NCI-H345 treated with DMSO at 0.1 percent for 48 hours (cell line): ENCODE data around the gene SLCO3A1.

Source experiments
- DNase-seq: peaks from one replicate; lab custom pipeline; 2025; ENCODE audit not compliant: unreplicated experiment; lab: John Stamatoyannopoulos, UW

The SLCO3A1 gene

DNA sequence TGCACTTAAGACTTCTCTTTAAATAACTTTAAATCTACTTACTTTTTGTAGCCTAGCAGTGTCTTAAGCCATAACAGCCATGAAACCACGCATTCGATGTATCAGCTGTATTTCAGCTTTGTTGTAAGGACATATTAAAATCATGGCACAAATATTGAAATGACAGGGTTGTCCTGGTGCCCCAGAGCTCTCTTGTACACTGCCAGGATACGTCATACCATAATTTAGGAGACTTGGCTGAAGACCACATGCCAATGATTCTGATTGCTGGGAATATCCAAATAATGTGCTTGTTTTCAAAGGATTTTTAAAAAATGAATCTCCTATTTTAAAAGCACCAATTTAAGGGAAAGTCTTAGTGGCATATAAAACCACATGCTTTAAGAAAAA, 265.4 kb downstream of the SLCO3A1 start:
- no peak for DNase-seq

DNA sequence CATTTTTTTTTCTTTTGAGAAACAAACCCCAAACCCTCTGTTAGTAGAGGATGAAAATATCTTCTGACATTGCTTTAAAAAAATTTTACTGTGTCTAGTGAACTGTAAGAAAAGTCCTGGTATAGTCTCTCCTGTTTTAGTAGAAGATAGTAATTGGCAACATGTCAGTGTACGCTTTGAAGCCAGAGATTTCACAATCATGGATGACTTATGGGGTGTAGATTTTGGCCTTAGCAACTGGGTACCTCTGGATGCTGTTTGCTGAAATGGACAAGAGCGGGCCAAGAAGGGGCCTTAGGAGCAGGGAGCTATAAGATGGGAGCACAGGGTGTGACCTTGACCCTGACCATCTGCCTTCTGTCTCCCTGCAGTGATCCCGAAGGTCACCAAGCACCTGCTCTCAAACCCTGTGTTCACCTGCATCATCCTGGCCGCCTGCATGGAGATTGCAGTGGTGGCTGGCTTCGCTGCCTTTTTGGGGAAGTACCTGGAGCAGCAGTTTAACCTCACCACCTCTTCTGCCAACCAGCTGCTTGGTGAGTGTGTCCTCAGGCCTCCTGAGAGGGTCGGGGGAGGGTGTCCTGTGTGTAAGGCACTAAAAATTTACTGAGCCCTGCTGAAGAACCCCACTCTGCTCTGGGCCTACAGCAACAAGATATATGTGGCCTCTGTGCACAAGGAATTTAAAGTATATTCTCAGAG, 266.7 kb downstream of the SLCO3A1 start:
- DNase-seq, result no peak

GRCh38 chr15:92121047-92121446, 267.5 kb downstream of the SLCO3A1 start:
- DNase-seq, result no peak

DNA sequence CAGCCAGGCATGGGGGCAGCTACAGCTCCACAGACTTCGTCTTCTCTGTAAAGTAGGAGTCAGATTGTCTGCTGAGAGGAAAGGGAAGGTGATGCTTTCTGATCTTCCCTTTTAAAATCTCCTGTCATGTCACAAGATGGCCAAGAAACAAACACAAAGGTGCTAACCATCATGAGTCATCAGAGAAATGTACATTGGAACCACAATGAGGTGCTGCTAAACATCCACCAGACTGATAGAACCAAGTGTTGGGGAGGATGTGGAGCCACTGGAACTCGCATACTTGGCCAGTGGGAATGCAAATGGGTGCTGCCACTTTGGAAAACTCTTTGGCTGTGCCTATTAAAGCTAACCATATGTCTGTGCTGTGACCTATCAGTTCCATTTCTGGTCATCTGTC, 268.8 kb downstream of the SLCO3A1 start:
- DNase-seq, result no peak

GRCh38 chr15:92123962-92124656, 270.6 kb downstream of the SLCO3A1 start:
- no peak for DNase-seq

DNA sequence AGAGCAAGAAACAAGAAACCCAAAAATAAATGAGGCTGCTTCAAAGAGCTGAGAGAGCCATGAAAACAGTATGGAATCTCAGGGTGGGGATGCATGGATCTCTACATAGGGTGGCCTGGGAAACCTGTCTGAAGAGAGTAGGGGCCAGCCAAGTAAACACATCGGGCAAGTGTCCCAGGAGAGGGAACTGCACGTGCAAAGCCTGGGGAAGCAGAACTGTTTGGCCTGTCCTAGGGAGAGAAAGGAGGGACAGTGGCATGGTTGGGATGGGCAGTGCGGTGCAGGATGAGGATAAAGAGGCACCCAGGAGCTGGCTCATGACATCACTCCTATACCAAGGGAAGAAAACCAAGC, 271.1 kb downstream of the SLCO3A1 start:
- DNase-seq, result no peak

- DNase-seq, result no peak
These were observed 275.3 kb downstream of the SLCO3A1 start for GRCh38 chr15:92128788-92129187.

DNA sequence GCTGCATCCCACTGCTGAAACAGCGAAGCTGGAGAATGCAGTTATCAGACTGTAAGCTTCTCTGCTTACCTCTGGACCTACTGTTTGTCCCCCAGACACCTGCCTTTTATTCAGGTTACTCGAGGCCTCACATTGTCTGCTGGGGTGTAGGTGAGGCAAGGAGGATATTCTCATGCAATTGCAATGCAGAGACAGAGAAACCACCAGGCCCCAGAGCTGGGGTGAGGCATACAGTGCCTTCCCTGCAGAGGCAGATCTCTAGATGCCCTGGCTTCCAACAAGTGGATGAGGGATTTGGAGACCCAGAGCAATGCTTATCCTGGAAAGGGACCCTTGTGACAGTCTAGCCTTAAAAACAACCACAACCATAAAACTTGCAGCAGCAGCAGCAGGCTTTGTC, 276.7 kb downstream of the SLCO3A1 start:
- DNase-seq, result no peak

- no peak for DNase-seq
These were observed 277.4 kb downstream of the SLCO3A1 start for GRCh38 chr15:92130906-92131305.

DNA sequence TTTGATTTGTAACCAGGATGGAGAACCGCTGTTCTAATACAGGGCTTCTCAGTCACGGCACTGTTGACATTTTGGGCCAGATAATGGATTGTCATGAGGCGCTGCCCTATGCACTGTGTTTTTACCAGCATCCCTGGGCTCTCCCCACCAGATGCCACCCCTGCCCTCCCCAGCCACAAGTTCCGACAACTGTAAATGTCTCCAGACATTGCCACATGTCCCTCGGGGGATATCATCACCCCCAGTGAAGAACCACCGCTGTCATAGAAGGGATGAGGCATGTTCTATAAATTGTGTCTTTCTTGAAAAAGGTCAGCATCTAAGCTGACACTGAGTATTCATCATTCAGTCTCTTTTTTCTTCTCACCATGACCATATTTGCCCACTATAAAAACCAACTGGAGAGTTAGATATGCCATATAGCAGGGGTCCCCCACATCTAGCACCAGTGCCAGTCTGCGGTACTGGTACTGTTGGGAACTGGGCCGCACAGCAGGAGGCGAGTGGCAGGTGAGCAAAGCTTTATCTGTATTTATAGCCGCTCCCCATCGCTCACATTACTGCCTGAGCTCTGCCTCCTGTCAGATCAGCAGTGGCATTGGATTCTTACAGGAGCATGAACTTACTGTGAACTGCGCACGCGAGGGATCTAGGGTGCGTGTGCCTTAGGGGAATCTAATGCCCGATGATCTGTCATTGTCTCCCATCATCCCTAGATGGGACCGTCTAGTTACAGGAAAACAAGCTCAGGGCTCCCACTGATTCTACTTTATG, 279.7 kb downstream of the SLCO3A1 start:
- DNase-seq, result no peak

DNA sequence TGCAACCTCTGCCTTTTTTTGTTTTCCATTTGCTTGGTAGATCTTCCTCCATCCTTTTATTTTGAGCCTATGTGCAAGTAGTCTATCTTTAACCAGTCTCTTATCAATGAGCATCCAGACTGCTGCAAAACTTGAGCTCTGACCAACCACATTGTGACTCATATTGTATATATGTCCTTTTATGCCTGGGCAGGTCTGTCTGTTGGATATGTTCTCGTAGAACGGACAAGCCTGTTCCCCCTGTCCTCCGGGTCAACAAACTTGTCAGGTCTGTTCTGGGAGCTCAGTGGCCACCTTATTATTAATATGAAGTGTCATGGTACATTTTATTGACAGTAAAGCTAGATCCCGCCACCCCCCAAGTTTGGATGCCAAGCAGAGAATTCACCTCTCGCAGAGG, 287.3 kb downstream of the SLCO3A1 start:
- no peak for DNase-seq

GRCh38 chr15:92141607-92142006, 288.1 kb downstream of the SLCO3A1 start:
- no peak for DNase-seq

GRCh38 chr15:92142242-92143232, 289.0 kb downstream of the SLCO3A1 start:
- no peak for DNase-seq

DNA sequence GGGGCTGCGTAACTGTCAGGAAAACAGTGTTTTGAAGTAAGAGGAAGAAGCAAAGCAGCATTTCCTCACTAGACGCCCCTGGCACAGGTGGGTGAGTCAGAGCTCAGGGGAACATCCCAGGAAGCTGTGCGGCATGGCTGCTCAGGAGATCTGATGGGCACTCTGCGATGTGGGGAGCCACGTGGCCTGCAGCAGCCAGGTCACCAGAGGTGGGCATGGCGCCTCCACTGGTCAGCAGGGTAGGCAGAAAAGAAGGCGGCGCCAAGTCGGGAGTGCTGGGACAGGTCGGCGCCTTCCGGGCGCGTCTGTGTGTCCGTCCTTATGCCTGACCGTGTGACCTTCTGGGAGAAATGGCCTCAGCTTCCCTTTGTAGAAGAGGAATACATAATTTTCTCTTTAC, 290.3 kb downstream of the SLCO3A1 start:
- DNase-seq, result no peak

DNA sequence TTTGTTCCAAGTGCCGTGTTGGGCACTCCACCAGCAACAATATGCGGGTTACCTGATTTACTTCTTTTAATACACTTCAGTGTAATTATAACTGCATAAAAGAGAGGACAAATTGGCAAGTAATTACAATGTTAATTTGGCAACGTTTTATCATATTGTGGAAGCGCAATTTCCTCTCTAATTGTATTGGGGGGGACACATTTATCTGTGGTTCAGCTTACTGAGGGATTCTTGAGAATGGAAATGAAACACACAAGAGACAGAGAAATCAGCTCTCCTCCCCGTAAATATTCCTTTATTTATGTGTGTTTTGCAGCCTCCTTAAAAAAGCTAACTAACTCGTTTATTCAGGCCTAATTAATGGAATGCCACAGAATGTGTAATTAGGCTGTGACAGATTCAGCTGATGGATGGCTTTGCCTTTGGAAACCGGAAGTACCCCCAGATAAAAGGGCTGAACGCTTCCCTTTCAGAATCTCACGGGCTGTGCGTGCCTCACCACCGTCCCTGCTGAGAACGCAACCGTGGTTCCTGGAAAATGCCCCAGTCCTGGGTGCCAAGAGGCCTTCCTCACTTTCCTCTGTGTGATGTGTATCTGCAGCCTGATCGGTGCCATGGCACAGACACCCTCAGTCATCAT, 293.1 kb downstream of the SLCO3A1 start:
- no peak for DNase-seq

DNA sequence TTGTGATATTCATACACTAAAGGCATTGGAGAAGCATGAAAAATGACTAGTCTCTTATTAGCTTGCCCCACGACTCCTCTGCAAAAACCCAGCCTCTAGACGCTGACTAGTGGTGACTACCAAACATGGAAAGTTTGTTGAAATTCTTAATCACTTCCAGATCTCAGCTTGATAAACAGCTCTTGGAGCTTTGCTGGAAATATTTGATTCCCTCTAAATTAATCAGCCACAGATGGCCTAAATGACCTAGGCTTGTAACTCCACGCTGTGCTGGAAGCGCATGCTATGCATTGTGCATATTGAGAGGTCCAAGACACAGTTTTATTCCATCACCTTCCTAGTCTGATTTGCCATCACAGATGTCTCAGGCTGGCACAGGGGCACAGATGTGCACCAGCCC, 295.5 kb downstream of the SLCO3A1 start:
- no peak for DNase-seq

- DNase-seq, result no peak
These were observed 296.0 kb downstream of the SLCO3A1 start for GRCh38 chr15:92149465-92149864.

GRCh38 chr15:92151168-92151567, 297.7 kb downstream of the SLCO3A1 start:
- DNase-seq, result no peak

DNA sequence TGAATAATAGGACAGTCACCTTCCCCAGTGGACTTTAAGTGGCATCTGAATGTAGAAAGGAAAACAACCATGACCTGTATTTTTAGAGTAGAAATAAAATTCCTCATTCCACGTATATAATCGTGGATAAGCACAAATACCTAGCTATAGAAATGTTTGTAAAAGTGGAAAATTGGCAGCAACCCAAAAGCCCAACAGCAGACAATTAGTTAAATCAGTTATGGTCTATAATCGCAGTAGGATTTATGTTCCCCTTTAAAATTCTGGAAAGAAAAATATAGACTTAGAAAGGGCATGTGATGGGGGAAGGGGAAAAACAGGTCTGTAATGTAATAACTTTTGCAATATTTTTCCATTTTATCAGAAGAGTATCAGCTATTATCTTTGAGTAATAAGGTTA, 298.2 kb downstream of the SLCO3A1 start:
- DNase-seq, result no peak

GRCh38 chr15:92152983-92153382, 299.5 kb downstream of the SLCO3A1 start:
- no peak for DNase-seq

DNA sequence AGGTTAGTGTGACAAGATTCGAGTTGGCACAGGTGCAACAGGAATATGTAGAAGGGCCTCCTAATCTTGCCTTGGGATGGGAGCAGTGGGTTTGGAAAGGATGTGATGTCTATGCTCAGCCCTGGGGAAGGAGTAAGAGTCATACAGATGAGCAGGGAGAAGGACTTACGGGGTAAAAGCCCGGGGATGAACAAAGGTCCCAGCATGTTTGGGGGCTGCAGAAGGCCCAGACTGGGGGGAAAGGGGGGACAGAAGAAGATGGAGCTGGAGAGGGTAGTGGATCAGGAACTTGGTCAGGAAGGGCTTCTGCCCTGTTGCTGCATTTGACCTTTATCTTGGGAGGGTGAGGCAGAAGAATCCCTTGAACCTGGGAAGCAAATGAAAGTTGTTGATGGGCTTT, 300.1 kb downstream of the SLCO3A1 start:
- no peak for DNase-seq
